PC-9 (cell line): ENCODE results near the gene DNAH2. TPM values are rescaled to one million over a fixed set of nuclear protein-coding genes. Genes with fewer than 3 reads are reported as not detected.

Experiments used
- BruUV-seq: library from RNA; stranded (reverse); fragments of 400-500 nt; replicated peaks from 2 replicates; lab custom pipeline; 2021; lab: Mats Ljungman, UMichigan
- CTCF ChIA-PET: fragments of 300-600 bp; sonication (Branson Sonifier 250); formaldehyde crosslinking; loops from one replicate; lab custom pipeline; 2022; ENCODE audit warnings: antibody characterized with exemption; lab: Charles Lee
- POLR2A ChIA-PET: fragments of 300-600 bp; sonication (Branson Sonifier 250); formaldehyde crosslinking; loops from one replicate; lab custom pipeline; 2022; ENCODE audit warnings: antibody characterized with exemption; ENCODE audit not compliant: unreplicated experiment; lab: Charles Lee
- DNase-seq, 2 experiments: peaks; one replicate each; pipeline versions ENCODE4 v3.0.0 to v3.0.0-alpha.2; 2015 to 2022; ENCODE audit warnings: mixed read lengths in 1 of 2
- H2AFZ ChIP-seq: fragments of 200-600 bp; sonication (generic); 2 replicates; pipeline ENCODE4 v1.8.1; 2017; ENCODE audit warnings: antibody characterized with exemption
- H3F3A ChIP-seq: fragments of 200-600 bp; sonication (generic); 2 replicates; pipeline ENCODE4 v1.8.1; 2017; ENCODE audit warnings: antibody characterized with exemption, mild to moderate bottlenecking, low read depth; ENCODE audit not compliant: insufficient read depth
- H3K27ac ChIP-seq: fragments of 200-600 bp; sonication (generic); 2 replicates; pipeline ENCODE4 v1.6.1; 2016; ENCODE audit warnings: mixed run types
- H3K27me3 ChIP-seq: fragments of 200-600 bp; sonication (generic); 2 replicates; pipeline ENCODE4 v1.6.1; 2016; ENCODE audit warnings: low read depth, mixed run types; ENCODE audit not compliant: insufficient read depth
- H3K36me3 ChIP-seq: fragments of 200-600 bp; sonication (generic); 2 replicates; pipeline ENCODE4 v1.6.1; 2016; ENCODE audit warnings: low read depth, mixed run types
- H3K4me1 ChIP-seq: fragments of 200-600 bp; sonication (generic); replicated peaks from 2 replicates; pipeline ENCODE4 v1.6.1; 2016; ENCODE audit warnings: mixed run types; ENCODE audit not compliant: insufficient read depth
- H3K4me2 ChIP-seq: fragments of 200-600 bp; sonication (generic); 2 replicates; pipeline ENCODE4 v1.6.1; 2017; ENCODE audit warnings: mixed run types
- H3K4me3 ChIP-seq: fragments of 200-600 bp; sonication (generic); 2 replicates; pipeline ENCODE4 v1.6.1; 2016; ENCODE audit warnings: mixed run types
- H3K79me2 ChIP-seq: fragments of 200-600 bp; sonication (generic); 2 replicates; pipeline ENCODE4 v1.6.1; 2017; ENCODE audit warnings: low read depth, mixed run types
- H3K9me2 ChIP-seq: fragments of 200-600 bp; sonication (generic); 2 replicates; pipeline ENCODE4 v1.8.1; 2017; ENCODE audit warnings: mild to moderate bottlenecking; ENCODE audit not compliant: insufficient read depth
- H3K9me3 ChIP-seq: fragments of 200-600 bp; sonication (generic); 2 replicates; pipeline ENCODE4 v1.8.1; 2016; ENCODE audit warnings: low read depth; ENCODE audit not compliant: insufficient read depth
- H4K20me1 ChIP-seq: fragments of 200-600 bp; sonication (generic); 2 replicates; pipeline ENCODE4 v1.8.1; 2017; ENCODE audit not compliant: insufficient read depth
- EZH2 ChIP-seq: fragments of 200-600 bp; sonication (generic); IDR thresholded peaks from 2 replicates; pipeline ENCODE4 v1.8.0; 2017; ENCODE audit warnings: antibody characterized with exemption, low read depth
- intact Hi-C: fragments of 100-400 bp; cut with micrococcal nuclease; formaldehyde crosslinking; loops from one replicate; pipeline ENCODE4 v1.10.0; 2022; ENCODE audit not compliant: unreplicated experiment
- total RNA-seq: library from RNA; stranded (reverse); gene quantifications from 2 replicates; pipeline ENCODE4 v1.2.3, GENCODE V29; 2021
- TF ChIP-seq, protein P1 (sequence below): fragments of 200-600 bp; sonication (generic); conservative IDR thresholded peaks from 2 replicates; pipeline ENCODE4 v1.6.1; 2017; ENCODE audit warnings: mixed run types, antibody characterized with exemption, mild to moderate bottlenecking, moderate library complexity

The DNAH2 gene
- total RNA-seq, 1 experiment from 2014 or later, result 10.6 TPM

DNA sequence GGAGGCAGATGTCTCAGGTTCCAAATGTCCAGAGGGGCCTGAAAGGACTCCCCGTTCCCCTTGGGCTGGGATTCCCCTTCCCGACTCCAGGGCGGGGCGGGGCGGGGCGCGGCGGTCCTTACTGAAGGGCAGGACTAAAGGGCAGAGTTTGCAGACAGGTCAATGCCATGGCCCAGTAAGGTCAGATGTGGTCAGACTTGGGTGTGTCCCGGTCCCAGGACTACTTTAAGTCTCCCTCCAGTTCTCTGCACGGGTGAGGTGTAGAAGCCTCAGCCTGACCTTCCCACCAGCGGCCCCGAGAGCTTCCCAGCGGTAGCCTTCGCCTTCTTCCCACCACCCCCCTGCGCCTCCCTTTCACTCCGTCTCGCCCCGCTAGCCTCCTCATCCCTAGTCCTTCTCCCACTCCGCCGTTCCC is 117.0 kb downstream of the DNAH2 start:
- no TSS peak for BruUV-seq
- Histone ChIP-seq H3K4me2 (peak overlapping the region; percentile 88), H3K9me3 (no peaks in the 10 kb centered on the region), H3K4me3 (peak overlapping the region; percentile 82), H3K27me3 (no peaks in the 10 kb centered on the region), H3K79me2 (no peaks in the 10 kb centered on the region), H3F3A (peaks cover 14% of the 10 kb centered on the region; the same call in 1 of the 2 replicates), H4K20me1 (no peaks in the 10 kb centered on the region), H3K36me3 (no peaks in the 10 kb centered on the region), H3K9me2 (no peaks in the 10 kb centered on the region), H2AFZ (0 out of 2 replicates have a peak overlapping the region, but pooled peaks have one; percentile 73), H3K4me1 (peaks cover 18% of the 10 kb centered on the region), H3K27ac (no peak overlapping the region)
- ChIA-PET POLR2A (interaction anchor here (0.6 to 0.7 kb wide), 2 partner anchors 292 to 1843 kb away, joined by 4 to 8 read pairs; no protein-coding TSS in a partner anchor), CTCF (interaction anchor here (0.6 to 1.6 kb wide), 4 partner anchors 23 to 293 kb away, joined by 3 to 32 read pairs (median 14); partner anchors contain the start of genes CYB5D1 and NAA38)
- peak in 1 of 2 experiments; percentile 66 for DNase-seq
- intact Hi-C loops, result no loop called here
- TF ChIP-seq EZH2, result no peak
- TF ChIP-seq, protein P1, sequence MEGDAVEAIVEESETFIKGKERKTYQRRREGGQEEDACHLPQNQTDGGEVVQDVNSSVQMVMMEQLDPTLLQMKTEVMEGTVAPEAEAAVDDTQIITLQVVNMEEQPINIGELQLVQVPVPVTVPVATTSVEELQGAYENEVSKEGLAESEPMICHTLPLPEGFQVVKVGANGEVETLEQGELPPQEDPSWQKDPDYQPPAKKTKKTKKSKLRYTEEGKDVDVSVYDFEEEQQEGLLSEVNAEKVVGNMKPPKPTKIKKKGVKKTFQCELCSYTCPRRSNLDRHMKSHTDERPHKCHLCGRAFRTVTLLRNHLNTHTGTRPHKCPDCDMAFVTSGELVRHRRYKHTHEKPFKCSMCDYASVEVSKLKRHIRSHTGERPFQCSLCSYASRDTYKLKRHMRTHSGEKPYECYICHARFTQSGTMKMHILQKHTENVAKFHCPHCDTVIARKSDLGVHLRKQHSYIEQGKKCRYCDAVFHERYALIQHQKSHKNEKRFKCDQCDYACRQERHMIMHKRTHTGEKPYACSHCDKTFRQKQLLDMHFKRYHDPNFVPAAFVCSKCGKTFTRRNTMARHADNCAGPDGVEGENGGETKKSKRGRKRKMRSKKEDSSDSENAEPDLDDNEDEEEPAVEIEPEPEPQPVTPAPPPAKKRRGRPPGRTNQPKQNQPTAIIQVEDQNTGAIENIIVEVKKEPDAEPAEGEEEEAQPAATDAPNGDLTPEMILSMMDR, result no peak

DNA sequence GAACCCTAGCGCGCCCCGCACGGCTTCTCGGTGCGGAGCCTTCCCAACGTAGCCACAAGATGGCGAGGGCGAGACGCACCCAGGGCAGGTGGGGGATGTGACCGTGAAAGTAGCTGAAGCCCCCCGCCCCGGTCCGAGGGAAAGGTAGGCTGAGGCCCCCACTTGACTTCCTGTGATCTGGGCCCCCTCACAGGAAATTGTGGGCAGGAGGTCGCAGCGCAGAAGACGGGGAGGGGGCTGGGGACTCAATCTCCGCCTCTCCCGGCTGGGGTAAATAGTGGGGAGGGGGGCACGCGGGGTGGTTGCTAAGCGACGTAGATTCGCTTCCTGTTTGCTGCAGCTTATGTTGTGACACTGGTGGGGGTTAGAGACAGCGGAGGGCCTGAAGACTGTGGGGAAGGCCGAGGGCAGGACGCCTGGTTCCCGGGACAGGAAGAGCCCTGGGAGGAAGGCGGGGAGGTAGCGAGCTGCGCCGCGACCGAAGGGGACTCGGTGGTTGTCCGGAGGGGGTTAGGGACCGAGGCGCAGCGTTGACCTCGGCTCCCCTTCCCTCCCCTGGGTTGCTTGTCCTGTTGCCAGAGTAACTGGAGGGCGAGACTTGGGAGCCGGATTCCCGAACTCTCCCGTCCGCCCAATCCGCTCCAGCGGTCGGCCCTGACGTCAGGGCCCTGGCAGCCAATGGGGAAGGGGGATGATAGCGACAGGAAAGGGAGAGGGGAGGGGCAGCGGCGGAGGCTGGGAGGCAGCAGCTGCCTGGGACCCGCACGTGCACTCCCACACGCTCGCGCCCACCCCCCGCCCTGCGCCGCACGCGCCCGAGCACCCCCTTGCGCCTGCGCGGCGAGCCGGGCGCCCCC is 117.6 kb downstream of the DNAH2 start:
- Histone ChIP-seq H3F3A (peaks cover 19% of the 10 kb centered on the region; the same call in 1 of the 2 replicates), H3K4me3 (peak overlapping the region; percentile 82), H3K27ac (0 out of 2 replicates have a peak overlapping the region, but pooled peaks have one; percentile 23), H2AFZ (peak overlapping the region; percentile 75), H3K9me2 (no peaks in the 10 kb centered on the region), H3K9me3 (no peaks in the 10 kb centered on the region), H3K79me2 (no peaks in the 10 kb centered on the region), H4K20me1 (no peaks in the 10 kb centered on the region), H3K36me3 (no peaks in the 10 kb centered on the region), H3K4me1 (peaks cover 18% of the 10 kb centered on the region), H3K4me2 (peak overlapping the region; percentile 88), H3K27me3 (no peaks in the 10 kb centered on the region)
- intact Hi-C loops, result loop anchor here (5.0 kb wide), 2 partner anchors 148 to 433 kb away; partner anchors contain the start of genes TMEM256, TP53 and WRAP53
- TF ChIP-seq, protein P1, result peak; percentile 63; the same call in 1 of the 2 replicates
- no peak for TF ChIP-seq EZH2
- ChIA-PET POLR2A (interaction anchor here (0.5 to 1.1 kb wide), 6 partner anchors 9 to 1012 kb away, joined by 3 to 10 read pairs (median 4); no protein-coding TSS in a partner anchor), CTCF (interaction anchor here (0.6 to 1.6 kb wide), 4 partner anchors 22 to 292 kb away, joined by 3 to 15 read pairs (median 9); partner anchors contain the start of genes CYB5D1 and NAA38)
- BruUV-seq, result no TSS peak
- peak; percentile 84 to 96 for DNase-seq
